Iris pigment epithelial cell (primary cell): ENCODE measurements around the gene KRT6B.
"Not testable (repeated sequence)": the region's sequence is repeated elsewhere in the genome, so short reads cannot be mapped to it uniquely, and the experiment has no call there.

Experiments
- DNase-seq: peaks from one replicate; pipeline ENCODE4 v3.0.0-alpha.2; 2011; ENCODE audit warnings: low read depth

The KRT6B gene

GRCh38 chr12:52411815-52412214, 40.1 kb downstream of the KRT6B start:
- no peak for DNase-seq

GRCh38 chr12:52410589-52411248, 41.2 kb downstream of the KRT6B start:
- not testable (repeated sequence) for DNase-seq

DNA sequence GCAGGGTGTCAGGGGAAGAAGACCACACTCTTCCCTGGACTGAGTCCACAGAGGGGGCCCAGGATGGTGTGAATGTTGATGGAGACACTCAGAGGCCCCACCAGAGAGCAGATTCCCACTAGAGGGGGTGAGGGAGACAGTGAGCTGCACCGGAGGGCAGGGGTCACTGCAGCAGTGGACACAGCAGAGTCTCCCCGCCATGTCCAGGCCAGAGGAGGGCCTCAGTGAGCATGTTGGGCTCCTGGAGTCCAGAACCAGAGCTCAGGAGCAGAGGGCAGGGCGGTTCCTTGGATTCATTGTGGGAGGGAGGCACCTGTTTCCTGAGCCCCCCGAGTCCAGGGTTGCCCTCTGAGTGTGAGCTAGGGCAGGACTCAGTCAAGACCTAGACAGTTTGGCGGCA, 44.0 kb downstream of the KRT6B start:
- no peak for DNase-seq

DNA sequence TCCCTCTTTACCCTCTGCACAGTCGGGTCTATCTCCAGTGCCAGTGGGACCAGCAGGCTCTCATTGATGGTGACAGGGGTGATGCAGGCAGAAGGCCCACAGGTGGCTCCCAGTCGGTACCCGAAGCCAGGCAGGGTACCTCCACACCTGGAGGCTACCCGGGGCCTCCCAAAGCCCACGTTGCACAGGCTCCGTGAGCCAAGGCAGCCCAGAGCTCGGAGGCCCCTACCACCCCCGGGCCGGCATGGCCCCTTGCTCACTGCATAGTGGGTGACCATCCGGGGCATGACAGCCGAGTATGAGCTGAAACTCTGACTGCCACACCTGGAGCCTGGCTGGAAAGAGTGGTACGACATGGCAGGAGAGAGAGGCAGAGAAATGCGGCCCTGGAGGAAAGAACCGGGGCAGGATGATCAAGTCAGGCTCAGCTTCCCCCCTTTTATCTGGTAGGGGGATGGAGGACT, 46.0 kb downstream of the KRT6B start, which contains the start of gene KRT82:
Gene KRT82, minus strand, starts transcription at position 414 of the 464 bp plus-strand sequence. Its CDS starts 58 bp downstream, at position 356.
- no peak for DNase-seq

GRCh38 chr12:52404951-52405350, 47.0 kb downstream of the KRT6B start:
- no peak for DNase-seq

DNA sequence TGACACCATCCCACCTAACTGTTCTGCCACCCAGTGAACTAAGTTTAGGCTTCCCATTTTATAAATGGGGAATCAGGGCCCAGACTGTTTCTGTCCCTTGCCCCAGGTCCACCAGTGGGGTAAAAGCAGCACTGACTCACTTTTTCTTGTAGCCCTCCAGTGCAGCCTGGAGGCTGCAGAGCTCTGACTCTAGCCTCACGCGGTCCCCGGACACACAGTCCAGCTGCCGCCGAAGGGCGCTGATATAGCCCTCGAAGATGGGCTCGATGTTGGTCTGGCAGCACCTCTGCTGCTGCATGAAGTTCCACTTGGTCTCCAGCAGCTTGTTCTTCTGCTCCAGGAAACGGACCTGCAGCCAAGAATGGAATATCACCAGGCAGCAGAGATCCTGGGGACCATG, 48.4 kb downstream of the KRT6B start:
- DNase-seq = no peak

DNA sequence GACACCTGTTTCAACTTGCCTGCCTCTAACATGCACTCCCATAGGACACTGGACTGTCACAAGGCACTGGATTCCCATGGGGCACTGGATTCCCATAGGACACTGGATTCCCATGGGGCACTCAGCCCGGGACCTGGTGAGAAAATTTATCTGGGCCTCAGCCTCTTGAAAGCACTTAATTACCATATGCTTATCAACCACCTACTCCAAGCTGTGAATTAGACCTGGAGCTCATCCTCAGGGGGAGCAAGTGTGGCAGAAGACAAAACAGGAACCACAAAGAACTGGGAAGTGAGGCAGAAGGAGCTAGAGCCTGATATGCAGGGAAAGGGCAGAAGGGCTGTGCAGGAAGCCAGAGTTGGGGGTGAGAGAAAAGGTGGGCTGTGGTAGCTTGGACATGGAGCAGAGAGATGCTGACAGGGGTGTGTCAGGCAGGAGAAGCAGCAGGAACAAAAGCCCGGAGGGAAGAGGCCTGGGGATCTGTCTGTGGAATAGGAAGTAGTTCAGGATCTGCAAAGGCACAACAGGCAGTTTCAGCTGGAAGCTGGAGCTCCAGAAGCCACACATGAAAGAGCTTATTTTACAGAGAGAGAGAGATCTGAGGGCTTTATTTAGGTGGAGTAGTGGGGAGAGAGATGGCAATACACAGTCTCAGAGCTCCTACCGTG, 48.9 kb downstream of the KRT6B start:
- DNase-seq = no peak

- DNase-seq = no peak
These were observed 49.6 kb downstream of the KRT6B start for GRCh38 chr12:52402377-52402776.

- no peak for DNase-seq
These were observed 50.0 kb downstream of the KRT6B start for GRCh38 chr12:52401926-52402325.

DNA sequence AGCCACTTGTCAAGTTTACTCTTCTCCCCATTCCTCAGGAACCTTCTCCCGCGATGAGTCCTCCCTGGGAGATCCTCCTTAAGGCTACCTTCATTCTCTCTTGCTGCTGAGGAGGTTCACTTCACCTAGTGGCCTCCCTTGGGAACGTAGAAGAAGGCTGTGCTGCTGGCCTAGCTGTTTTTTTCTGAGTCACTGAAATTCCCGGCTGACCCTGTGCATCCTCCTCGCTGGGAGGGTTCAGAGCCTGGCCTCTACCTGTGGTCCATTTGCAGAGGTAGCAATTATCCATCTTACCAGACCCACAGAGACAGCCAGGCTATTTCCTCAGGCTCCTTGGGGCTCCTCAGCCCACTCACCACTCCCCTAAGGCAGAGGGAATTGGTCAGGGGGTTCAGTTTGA, 50.4 kb downstream of the KRT6B start:
- DNase-seq = no peak

GRCh38 chr12:52400906-52401305, 51.0 kb downstream of the KRT6B start:
- DNase-seq = no peak

- DNase-seq = no peak
These were observed 52.2 kb downstream of the KRT6B start for GRCh38 chr12:52399756-52400155.

DNA sequence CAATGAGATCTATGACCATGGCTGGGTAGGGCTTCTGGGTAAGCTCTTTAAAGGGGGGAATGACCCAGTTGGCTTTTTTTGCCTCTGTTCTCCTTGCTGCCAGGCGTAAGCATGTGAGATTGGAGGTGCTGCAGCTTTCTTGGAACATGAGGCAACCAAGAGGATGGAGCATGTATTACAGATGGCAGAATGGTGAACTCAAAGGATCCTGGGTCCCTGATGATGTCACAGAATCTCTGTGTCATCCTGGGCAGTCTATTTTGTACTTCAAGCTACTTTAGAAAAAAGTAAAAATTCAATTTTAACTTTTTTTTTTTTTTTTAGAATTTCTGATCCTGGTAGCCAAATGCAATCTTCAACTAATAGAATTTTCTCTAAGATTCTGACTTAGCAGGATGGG, 53.8 kb downstream of the KRT6B start:
- no peak for DNase-seq

GRCh38 chr12:52396656-52397055, 55.3 kb downstream of the KRT6B start:
- no peak for DNase-seq
